Mononuclear cell (primary cell): ENCODE results near the gene GFPT1. TPM values are rescaled to one million over a fixed set of nuclear protein-coding genes. Genes with fewer than 3 reads are reported as not detected.

Experiments
- H3K27me3 ChIP-seq: 2 replicates; pipeline ENCODE4 v1.6.0; 2011; ENCODE audit warnings: low read length, control low read depth; ENCODE audit not compliant: insufficient read depth
- H3K4me1 ChIP-seq: 2 replicates; pipeline ENCODE4 v1.5.1; 2011; ENCODE audit warnings: mild to moderate bottlenecking, low read length, control low read depth; ENCODE audit not compliant: insufficient read depth
- H3K4me3 ChIP-seq: 2 replicates; pipeline ENCODE4 v1.5.1; 2011; ENCODE audit warnings: mild to moderate bottlenecking, low read length, moderate library complexity
- H3K9me3 ChIP-seq: 2 replicates; pipeline ENCODE4 v1.5.1; 2011; ENCODE audit warnings: low read depth, mild to moderate bottlenecking, control low read depth, low read length
- total RNA-seq: library from RNA; depleted of rRNA; stranded (reverse); fragments of >200 nt; gene quantifications from one replicate; pipeline ENCODE4 v1.2.3, GENCODE V29; 2012

Gene GFPT1
- total RNA-seq, 1 donor: 23.9 TPM

DNA sequence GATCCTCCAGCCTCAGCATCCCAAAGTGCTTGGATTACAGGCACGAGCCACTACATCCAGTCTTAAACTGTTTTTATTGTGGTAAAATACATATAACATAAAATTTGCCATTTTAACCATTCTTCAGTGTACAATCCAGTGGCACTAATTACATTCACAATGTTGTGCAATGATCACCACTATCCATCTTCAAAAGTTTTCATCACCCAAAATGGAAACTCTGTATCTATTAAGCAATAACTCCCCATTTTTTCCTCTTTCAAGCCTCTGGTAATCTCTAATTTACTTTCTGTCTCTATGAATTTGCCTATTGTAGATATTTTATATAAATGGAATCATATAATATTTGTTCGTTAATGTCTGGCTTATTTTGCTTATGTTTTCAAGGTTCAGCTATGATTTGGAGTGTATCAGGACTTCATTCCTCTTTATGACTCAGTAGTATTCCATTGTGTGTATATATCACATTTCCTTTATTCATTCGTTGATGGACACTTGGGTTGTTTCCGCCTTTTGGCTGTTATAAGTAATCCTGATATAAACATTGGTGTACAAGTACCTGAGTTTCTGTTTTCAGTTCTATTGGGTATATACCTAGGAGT lies 71.8 kb downstream of the GFPT1 start:
- no peaks in the 10 kb centered on the region for H3K4me1 ChIP-seq
- no peaks in the 10 kb centered on the region for H3K27me3 ChIP-seq
- no peak overlapping the region for H3K4me3 ChIP-seq
- H3K9me3 ChIP-seq: no peaks in the 10 kb centered on the region

DNA sequence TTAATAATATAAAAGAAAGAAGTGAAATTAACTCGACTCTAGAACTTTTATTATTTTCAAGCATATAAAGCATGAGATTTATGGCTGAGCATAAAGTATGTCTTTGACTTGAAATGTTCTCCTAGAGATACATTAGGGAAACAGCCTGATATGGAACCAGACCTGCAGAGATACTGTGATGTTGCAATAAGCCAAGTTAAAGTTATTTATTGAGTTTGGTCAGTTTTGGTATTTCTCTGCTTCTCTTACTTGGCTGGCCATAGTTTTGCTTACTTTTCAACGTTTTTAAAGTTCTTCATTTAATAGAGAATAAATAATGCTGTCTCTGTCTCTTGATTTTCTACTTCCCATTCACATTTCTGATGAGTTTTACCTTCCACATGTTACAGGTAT lies 76.0 kb downstream of the GFPT1 start:
- H3K4me1 ChIP-seq: peaks cover 18% of the 10 kb centered on the region
- H3K9me3 ChIP-seq: no peaks in the 10 kb centered on the region
- H3K27me3 ChIP-seq: peaks cover 6% of the 10 kb centered on the region
- no peak overlapping the region for H3K4me3 ChIP-seq

DNA sequence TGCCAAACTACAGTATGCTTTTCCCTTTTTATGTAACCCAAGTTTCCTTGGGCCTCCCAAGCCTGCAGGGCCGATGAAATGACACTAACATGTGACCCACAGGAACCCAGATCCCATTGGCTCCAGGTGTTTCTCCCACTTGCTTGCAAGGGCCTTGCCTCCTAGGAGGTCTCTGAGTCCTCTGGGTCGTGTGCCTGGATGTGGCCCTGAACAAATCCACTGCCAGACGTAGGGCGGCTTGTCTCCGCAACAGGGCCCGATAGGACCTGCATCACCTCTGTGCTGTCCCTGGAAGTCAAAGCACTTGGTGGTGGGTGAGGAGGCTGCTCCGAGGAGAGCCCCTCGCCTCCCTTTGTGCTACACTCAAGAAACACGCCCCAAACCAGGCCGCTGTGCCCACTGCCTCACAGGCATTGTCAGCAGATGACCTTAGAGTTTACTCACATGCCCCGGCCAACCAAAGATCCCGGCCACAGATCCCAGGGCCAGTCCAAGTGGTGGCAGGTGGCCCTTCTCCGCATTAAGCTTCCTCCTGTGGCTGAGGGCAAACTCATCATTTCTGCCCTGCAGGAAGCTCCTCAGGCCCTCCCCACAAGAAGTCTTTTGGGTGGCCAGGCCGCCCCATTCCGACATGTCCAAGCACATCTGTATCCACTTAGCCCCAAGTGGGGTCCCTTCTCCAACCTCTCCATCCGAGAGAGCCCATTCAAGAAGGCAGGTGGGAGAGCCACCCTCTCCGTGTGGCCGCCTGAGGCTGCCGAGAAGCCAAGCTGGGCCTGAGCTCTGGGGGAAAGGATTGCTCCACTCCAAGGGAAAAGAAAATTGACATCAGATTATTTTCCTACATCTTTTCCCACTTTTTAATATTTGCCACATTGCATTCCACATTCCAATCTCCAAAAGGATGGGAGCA lies 76.7 kb downstream of the GFPT1 start:
- Histone ChIP-seq H3K9me3 (no peaks in the 10 kb centered on the region), H3K4me1 (peaks cover 20% of the 10 kb centered on the region), H3K4me3 (no peak overlapping the region), H3K27me3 (peaks cover 11% of the 10 kb centered on the region)

DNA sequence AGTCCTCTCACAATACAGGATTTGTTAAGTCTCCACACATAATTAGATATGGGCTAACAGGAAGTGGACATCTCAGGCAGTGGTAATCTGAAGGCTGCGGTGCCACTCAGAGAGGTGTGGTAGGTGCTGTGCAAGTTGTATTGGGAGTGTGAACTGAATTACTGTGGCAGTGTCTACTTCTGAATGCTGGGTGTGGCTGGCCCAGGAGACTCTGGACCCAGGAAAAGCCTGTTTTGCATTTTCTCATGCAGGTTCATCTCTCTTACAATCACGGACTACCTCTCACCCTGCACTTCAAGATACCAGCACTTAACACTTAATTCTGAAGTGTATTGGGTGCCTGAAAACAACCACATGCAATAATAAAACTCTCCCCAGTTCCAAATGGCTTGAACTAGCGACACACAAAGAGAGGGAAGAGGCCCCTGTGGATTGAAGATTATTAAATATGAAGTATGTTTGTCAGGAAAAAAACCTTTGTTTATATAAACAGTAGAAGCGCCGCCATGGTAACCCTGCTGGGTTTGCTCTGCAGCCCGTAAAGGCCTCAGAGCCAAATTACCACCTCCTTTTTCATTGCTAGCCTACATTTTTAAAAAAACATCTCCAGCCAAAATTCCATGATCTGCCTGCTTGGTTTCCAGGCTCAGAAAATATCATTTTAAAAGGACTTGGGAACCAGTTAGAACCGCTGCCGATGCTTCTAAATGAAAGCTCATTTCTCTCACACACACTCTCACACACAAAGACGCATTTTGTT lies 77.5 kb downstream of the GFPT1 start:
- peaks cover 15% of the 10 kb centered on the region for H3K27me3 ChIP-seq
- no peaks in the 10 kb centered on the region for H3K9me3 ChIP-seq
- no peak overlapping the region for H3K4me3 ChIP-seq
- H3K4me1 ChIP-seq: peaks cover 20% of the 10 kb centered on the region

DNA sequence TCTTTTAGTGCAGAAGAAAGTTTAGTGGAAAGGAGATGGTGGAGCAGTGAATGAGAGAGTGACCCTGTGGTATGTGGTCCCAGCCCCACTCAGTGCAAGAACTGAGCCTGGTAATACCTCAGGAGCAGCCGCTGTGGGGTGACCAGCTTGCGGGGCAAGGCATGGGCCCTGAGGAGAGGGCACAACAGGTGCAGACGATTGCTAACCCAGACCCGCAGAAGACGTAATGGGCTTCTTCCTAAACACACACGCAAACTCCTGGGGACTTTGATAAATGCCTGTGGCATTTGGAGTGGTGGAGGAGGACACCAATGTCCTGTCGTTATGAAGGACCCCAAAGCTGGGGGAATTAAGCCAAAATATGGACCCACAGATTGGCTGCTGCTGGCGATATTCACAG lies 78.7 kb downstream of the GFPT1 start:
- peaks cover 21% of the 10 kb centered on the region for H3K27me3 ChIP-seq
- no peak overlapping the region for H3K4me3 ChIP-seq
- H3K4me1 ChIP-seq: peaks cover 20% of the 10 kb centered on the region
- H3K9me3 ChIP-seq: no peaks in the 10 kb centered on the region

DNA sequence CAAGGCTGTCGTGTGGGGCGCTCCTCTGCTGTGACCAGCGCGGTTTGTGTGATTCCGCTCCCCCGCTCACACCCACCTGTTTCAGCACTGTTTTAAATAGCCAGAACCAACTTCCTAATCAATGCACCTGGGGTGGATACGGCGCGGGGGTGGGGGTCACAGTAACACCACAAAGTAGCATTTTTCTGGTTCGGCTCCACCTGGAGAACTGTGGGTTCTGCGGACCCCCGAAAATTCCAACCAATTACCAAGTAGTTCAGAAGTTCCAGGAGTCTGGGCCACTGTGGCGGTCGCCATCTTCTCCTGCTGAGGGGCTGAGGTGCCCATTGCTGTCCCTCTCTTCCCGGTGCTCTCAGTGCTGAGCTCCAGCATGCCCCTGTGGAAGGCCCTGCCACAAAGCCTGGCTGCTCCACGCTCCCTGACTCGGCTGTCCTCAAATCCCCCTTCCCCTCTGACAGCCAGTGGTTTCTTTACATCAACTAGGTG lies 79.4 kb downstream of the GFPT1 start:
- Histone ChIP-seq H3K27me3 (peaks cover 21% of the 10 kb centered on the region), H3K4me3 (peak overlapping the region; percentile 29), H3K9me3 (no peaks in the 10 kb centered on the region), H3K4me1 (peaks cover 20% of the 10 kb centered on the region)

DNA sequence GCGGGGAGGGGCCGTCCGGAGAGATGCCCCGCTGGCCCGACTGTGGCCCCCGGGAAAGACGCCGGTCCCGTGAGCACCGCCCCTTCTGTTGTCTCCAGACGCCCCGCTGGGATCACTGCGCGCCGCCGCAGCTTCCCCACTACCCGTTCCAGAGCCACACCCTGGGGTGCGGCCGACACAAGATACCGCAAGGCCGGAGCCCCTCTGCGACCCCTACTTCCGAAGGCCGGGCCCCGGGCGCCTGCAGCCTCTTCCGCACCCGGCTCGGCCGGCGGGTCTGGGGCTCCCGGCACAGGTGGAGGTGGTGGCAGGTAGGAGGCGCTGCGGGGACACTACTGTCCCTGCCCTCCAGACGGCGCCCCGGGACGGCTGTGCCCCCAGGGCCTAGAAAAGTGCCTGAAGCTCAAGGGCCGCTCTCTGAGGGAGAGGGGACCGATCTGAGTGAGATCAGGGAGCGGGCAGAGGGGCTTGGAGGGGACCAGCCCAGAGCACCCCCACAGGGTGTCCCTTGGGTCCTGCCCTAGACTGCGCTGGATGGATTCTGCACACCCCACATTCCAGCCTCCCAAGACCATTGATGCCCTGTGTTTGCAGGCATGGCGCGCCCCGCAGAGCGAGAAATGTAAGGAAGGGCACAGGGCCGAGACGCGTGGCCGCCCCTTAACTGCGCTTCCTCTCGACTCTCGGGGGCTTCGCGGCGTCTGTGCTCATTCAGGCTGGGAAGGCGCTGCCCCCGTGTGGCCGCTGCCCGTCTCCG lies 80.0 kb downstream of the GFPT1 start:
- H3K27me3 ChIP-seq: peaks cover 21% of the 10 kb centered on the region
- H3K4me1 ChIP-seq: peaks cover 20% of the 10 kb centered on the region
- H3K9me3 ChIP-seq: no peaks in the 10 kb centered on the region
- peak overlapping the region; percentile 29 for H3K4me3 ChIP-seq

DNA sequence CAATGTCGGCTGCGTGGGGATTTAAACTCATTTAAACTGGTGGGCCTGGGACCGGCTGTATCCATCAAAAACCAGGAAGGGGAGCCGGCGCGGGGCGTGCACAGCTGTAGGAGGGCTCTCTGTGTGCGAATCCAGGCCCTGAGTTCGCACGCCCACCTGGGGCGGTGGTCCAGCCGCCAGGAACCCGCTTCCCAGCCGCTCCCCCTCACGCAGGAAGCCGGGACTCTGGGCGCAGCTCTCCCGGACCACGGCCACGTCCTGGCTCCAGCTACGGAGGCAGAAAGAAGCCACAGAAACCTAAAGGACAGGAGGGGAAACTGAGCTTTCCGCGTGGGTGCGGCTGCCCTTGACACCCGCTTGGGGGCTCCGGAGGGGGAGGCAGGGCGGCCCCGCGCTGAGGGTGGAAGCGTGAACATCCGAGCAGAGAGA lies 80.6 kb downstream of the GFPT1 start:
- H3K4me1 ChIP-seq: peaks cover 20% of the 10 kb centered on the region
- no peaks in the 10 kb centered on the region for H3K9me3 ChIP-seq
- H3K27me3 ChIP-seq: peaks cover 21% of the 10 kb centered on the region
- peak overlapping the region; percentile 29 for H3K4me3 ChIP-seq

DNA sequence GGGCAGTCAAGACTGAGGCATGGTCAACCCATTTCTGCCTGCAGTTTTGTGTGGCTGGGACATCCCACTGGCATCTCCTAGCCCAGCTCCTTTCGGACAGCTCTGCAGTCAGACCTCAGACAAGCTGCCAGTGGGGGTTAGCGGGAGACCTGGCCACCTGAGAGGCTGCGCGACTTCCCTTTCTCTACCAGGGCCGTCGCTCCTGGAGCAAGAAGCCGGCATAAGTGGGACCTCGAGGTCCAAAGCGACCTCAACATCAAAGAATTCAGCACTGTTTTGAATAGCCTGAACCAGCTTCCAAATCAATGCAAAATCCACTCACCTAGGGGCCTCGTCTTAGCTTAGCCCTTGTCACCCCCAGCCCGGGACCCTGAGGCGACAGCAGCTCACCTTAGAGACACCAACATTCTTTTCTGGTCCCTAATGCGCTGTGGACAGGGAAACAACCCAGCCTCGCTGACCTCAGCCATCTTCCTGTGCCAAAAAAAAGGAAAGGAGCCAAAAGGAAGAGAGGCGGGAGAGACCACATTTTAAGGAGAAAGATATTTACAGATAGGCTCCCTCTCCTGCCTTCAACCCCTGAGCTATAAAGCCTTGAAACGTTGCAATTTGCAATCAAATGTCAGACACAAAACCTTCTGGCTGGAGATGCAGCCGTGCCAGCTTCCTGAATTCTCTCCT lies 81.2 kb downstream of the GFPT1 start:
- peaks cover 21% of the 10 kb centered on the region for H3K27me3 ChIP-seq
- peak overlapping the region; percentile 29 for H3K4me3 ChIP-seq
- H3K9me3 ChIP-seq: no peaks in the 10 kb centered on the region
- peaks cover 20% of the 10 kb centered on the region for H3K4me1 ChIP-seq

DNA sequence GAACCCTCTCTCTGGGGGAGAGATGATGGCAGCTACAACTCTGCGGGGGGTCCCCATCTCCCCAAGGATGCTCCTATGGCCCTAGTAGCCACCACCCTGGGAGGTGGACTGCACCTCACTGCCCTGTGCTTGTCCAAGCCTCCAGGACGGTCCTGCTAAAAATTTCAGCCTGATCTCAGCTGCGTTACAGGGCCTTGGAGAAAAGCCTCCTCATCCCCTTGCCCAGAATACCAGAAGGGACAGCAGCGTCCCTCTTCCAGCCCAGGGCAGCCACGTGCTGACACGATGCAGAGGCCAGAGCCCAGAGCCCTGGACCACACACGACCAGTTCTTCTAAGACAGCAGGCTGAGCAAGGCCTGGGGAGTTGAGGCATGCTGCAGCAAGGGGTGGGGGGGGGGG lies 81.9 kb downstream of the GFPT1 start:
- no peak overlapping the region for H3K4me3 ChIP-seq
- H3K9me3 ChIP-seq: no peaks in the 10 kb centered on the region
- H3K4me1 ChIP-seq: peaks cover 20% of the 10 kb centered on the region
- peaks cover 21% of the 10 kb centered on the region for H3K27me3 ChIP-seq

DNA sequence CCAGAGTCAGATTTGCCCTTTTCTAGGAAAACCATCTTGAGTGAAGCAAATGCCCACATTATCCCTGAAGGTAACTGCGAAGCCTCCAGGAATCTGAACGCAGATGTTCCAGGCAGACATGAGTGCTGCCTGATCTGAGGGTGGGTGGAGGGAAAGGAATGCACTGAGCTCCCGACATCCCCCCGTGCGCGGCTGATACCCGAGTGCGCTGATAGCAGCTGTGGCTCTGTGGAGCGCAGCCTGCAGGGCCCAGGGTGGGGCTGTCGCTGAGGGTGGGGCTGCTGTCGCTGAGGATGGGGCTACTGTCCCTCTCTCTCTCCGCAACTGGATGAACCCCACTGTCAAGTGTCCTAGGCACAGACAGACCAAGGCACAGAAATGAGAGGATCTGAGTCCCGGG lies 82.4 kb downstream of the GFPT1 start:
- Histone ChIP-seq H3K27me3 (peaks cover 21% of the 10 kb centered on the region), H3K4me1 (peaks cover 20% of the 10 kb centered on the region), H3K9me3 (no peaks in the 10 kb centered on the region), H3K4me3 (no peak overlapping the region)

DNA sequence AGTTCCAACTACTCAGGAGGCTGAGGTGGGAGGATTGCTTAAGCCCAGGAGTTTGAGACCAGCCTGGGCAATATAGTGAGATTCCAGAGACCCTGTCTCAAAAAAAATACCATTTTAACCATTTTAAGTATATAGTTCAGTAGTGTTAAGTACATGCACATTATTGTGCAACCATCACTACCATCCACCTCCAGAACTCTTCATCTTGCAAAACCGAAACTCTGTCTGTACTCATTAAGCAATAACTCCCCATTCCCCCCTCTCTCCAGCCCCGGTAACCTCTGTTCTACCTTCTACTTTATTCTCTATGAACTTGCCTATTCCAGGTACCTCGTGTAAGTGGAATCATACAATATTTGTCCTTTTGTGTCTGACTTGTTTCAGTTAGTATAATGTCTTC lies 86.4 kb downstream of the GFPT1 start:
- H3K27me3 ChIP-seq: peaks cover 11% of the 10 kb centered on the region
- no peak overlapping the region for H3K4me3 ChIP-seq
- H3K9me3 ChIP-seq: no peaks in the 10 kb centered on the region
- H3K4me1 ChIP-seq: no peaks in the 10 kb centered on the region

DNA sequence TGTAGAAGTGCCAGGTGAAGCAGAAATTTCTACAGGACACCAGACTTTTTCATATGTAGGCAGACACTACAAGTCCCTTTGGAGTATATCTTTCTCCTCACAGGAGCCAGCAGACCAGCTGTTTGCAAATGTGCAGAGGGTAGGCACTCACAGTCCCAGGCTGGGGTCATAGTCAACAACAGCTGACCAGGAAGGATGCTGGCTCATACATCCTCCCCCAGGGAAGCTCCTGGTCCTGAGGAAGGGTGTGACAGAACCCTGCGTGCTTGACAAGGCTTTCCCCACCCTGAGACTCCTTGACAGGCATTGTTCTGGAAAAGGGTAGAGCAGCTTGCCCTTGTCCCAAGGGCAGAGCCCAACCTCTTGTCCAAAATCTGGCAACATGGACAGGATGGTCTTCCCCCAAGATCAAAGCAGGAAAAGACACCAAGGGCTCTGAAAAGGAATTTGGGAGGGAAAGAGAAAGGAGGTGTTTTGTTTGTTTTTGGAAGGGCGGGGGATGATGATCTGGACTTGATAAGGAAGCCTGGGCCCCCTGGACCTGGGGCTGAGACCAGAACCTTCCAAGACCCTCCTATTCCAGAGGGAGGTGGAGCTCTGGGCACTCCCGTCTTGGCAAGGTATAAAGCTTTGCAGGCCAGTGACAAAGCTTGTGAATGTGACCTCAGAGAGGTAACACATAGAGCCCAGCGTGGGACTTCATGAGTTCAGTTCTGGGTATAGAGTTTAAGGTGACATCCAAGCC lies 87.1 kb downstream of the GFPT1 start:
- Histone ChIP-seq H3K9me3 (no peaks in the 10 kb centered on the region), H3K27me3 (peaks cover 7% of the 10 kb centered on the region), H3K4me3 (no peak overlapping the region), H3K4me1 (no peaks in the 10 kb centered on the region)
